HepG2 (cell line): ENCODE results near the gene CBX2. TPM values are rescaled to one million over a fixed set of nuclear protein-coding genes. Genes with fewer than 3 reads are reported as not detected.
A peak's percentile ranks its signal among the peaks of the same experiment; 100 is the strongest.

Source experiments
- AKAP8 ChIP-seq: sonication (generic); formaldehyde crosslinking; IDR thresholded peaks from 2 replicates; pipeline ENCODE4 v1.5.1; 2020; ENCODE audit warnings: mild to moderate bottlenecking, missing genetic modification reagents
- CEBPB ChIP-seq: IDR thresholded peaks from 2 replicates; pipeline ENCODE4 v1.6.1; 2011; ENCODE audit warnings: low read depth, low read length, improper control_type of control experiment, borderline replicate concordance
- DR1 ChIP-seq: sonication (generic); formaldehyde crosslinking; IDR thresholded peaks from 2 replicates; pipeline ENCODE4 v1.8.0; 2021; ENCODE audit warnings: mild to moderate bottlenecking, missing genetic modification reagents, inconsistent platforms
- ETV5 ChIP-seq: IDR thresholded peaks from 2 replicates; pipeline ENCODE4 v1.6.1; 2018; ENCODE audit warnings: missing biosample characterization, missing genetic modification reagents, inconsistent platforms, borderline replicate concordance
- KLF16 ChIP-seq, 2 experiments: sonication (generic) in 1 of 2; formaldehyde crosslinking in 1 of 2; IDR thresholded peaks; 2 replicates each; pipeline versions ENCODE4 v1.6.1 to v1.8.0; 2016 to 2023; ENCODE audit warnings: missing genetic modification reagents in 2 of 2, missing compliant biosample characterization in 1 of 2
- KMT2A ChIP-seq: sonication (generic); formaldehyde crosslinking; IDR thresholded peaks from 2 replicates; pipeline ENCODE4 v1.4.0; 2020; ENCODE audit warnings: missing genetic modification reagents
- KMT2B ChIP-seq: IDR thresholded peaks from 2 replicates; pipeline ENCODE4 v1.6.1; 2016; ENCODE audit warnings: missing genetic modification reagents, missing compliant biosample characterization
- MYC ChIP-seq: sonication (generic); formaldehyde crosslinking; IDR thresholded peaks from 2 replicates; pipeline ENCODE4 v1.9.0; 2021; ENCODE audit warnings: missing genetic modification reagents, borderline replicate concordance
- NFKBIZ ChIP-seq: IDR thresholded peaks from 2 replicates; pipeline ENCODE4 v1.6.1; 2018; ENCODE audit warnings: missing genetic modification reagents, missing compliant biosample characterization
- SCMH1 ChIP-seq: sonication (generic); formaldehyde crosslinking; IDR thresholded peaks from 2 replicates; pipeline ENCODE4 v1.9.0; 2021; ENCODE audit warnings: missing genetic modification reagents, mild to moderate bottlenecking, borderline replicate concordance
- SIX4 ChIP-seq: sonication (generic); formaldehyde crosslinking; IDR thresholded peaks from 2 replicates; pipeline ENCODE4 v1.4.0; 2020; ENCODE audit warnings: missing genetic modification reagents
- SRF ChIP-seq: IDR thresholded peaks from 2 replicates; pipeline ENCODE4 v1.6.1; 2011; ENCODE audit warnings: mild to moderate bottlenecking, low read depth, low read length, moderate library complexity
- TCF12 ChIP-seq, 2 experiments: fragments of 450-650 bp in 1 of 2; sonication (generic) in 1 of 2; formaldehyde crosslinking in 1 of 2; IDR thresholded peaks; 2 replicates each; pipeline versions ENCODE4 v1.6.1 to v1.8.0; 2017 to 2022; ENCODE audit warnings: antibody characterized with exemption in 1 of 2, mild to moderate bottlenecking in 1 of 2, missing genetic modification reagents in 1 of 2, moderate library complexity in 1 of 2
- TFDP1 ChIP-seq: IDR thresholded peaks from 2 replicates; pipeline ENCODE4 v1.6.1; 2016; ENCODE audit warnings: missing compliant biosample characterization, missing genetic modification reagents, borderline replicate concordance
- TP53 ChIP-seq: sonication (generic); formaldehyde crosslinking; conservative IDR thresholded peaks from 2 replicates; pipeline ENCODE4 v1.4.0; 2020; ENCODE audit warnings: missing genetic modification reagents
- ZBTB3 ChIP-seq: sonication (generic); formaldehyde crosslinking; IDR thresholded peaks from 2 replicates; pipeline ENCODE4 v1.4.0; 2020; ENCODE audit warnings: low read depth, mild to moderate bottlenecking, moderate library complexity, missing genetic modification reagents, borderline replicate concordance
- ZC3H13 ChIP-seq: sonication (generic); formaldehyde crosslinking; IDR thresholded peaks from 2 replicates; pipeline ENCODE4 v1.8.1; 2023; ENCODE audit warnings: mild to moderate bottlenecking, missing genetic modification reagents, moderate library complexity
- ZGPAT ChIP-seq: IDR thresholded peaks from 2 replicates; pipeline ENCODE4 v1.6.1; 2016; ENCODE audit warnings: mild to moderate bottlenecking
- ZNF343 ChIP-seq: sonication (generic); formaldehyde crosslinking; IDR thresholded peaks from 2 replicates; pipeline ENCODE4 v1.4.0; 2020; ENCODE audit warnings: mild to moderate bottlenecking, missing genetic modification reagents
- ZNF44 ChIP-seq: sonication (generic); formaldehyde crosslinking; IDR thresholded peaks from 2 replicates; pipeline ENCODE4 v1.5.1; 2020; ENCODE audit warnings: mild to moderate bottlenecking, missing genetic modification reagents
- ZNF510 ChIP-seq: sonication (generic); formaldehyde crosslinking; IDR thresholded peaks from 2 replicates; pipeline ENCODE4 v1.4.0; 2020; ENCODE audit warnings: low read depth, mild to moderate bottlenecking, missing genetic modification reagents
- ZNF512 ChIP-seq: sonication (generic); formaldehyde crosslinking; IDR thresholded peaks from 2 replicates; pipeline ENCODE4 v1.4.0; 2020; ENCODE audit warnings: mild to moderate bottlenecking, missing genetic modification reagents
- ZNF569 ChIP-seq: sonication (generic); formaldehyde crosslinking; IDR thresholded peaks from 2 replicates; pipeline ENCODE4 v1.5.0; 2020; ENCODE audit warnings: mild to moderate bottlenecking, missing genetic modification reagents, moderate library complexity, borderline replicate concordance
- ZNF660 ChIP-seq: sonication (generic); formaldehyde crosslinking; IDR thresholded peaks from 2 replicates; pipeline ENCODE4 v1.5.1; 2020; ENCODE audit warnings: mild to moderate bottlenecking, low read depth, missing genetic modification reagents, borderline replicate concordance
- ZNF792 ChIP-seq: IDR thresholded peaks from 2 replicates; pipeline ENCODE4 v1.6.1; 2016
- polyA plus RNA-seq, 8 experiments: library from polyadenylated mRNA; depleted of rRNA in 3 of 8; stranded (reverse) in 7 of 8; unstranded in 1 of 8; fragments of >200 nt; fragmentation: Illumina TruSeq in 4 of 8; extraction: Trizol in 4 of 8; gene quantifications; 2 replicates each; pipeline versions ENCODE4 v1.2.1 to v1.2.3, GENCODE V29; 2011 to 2016; ENCODE audit warnings: low read depth in 4 of 8, missing spikeins in 1 of 8, mixed read lengths in 1 of 8; ENCODE audit not compliant: insufficient read depth in 1 of 8
- total RNA-seq, 5 experiments: library from RNA; depleted of rRNA; stranded (reverse); fragments of >200 nt; fragmentation: Illumina TruSeq; extraction: Trizol; gene quantifications; 2 replicates each; pipeline ENCODE4 v1.2.3, GENCODE V29; 2016; ENCODE audit warnings: low read depth in 1 of 5
- TF ChIP-seq, protein P1 (sequence below): IDR thresholded peaks from 2 replicates; pipeline ENCODE4 v1.6.1; 2018; ENCODE audit warnings: missing genetic modification reagents, mild to moderate bottlenecking, missing compliant biosample characterization

CBX2 gene
- total and polyA plus RNA-seq, 2 of the 13 experiments (the other 11 are each of a cell fraction or from before 2014, with no cell fraction given) = 14.5 to 31.1 TPM

DNA sequence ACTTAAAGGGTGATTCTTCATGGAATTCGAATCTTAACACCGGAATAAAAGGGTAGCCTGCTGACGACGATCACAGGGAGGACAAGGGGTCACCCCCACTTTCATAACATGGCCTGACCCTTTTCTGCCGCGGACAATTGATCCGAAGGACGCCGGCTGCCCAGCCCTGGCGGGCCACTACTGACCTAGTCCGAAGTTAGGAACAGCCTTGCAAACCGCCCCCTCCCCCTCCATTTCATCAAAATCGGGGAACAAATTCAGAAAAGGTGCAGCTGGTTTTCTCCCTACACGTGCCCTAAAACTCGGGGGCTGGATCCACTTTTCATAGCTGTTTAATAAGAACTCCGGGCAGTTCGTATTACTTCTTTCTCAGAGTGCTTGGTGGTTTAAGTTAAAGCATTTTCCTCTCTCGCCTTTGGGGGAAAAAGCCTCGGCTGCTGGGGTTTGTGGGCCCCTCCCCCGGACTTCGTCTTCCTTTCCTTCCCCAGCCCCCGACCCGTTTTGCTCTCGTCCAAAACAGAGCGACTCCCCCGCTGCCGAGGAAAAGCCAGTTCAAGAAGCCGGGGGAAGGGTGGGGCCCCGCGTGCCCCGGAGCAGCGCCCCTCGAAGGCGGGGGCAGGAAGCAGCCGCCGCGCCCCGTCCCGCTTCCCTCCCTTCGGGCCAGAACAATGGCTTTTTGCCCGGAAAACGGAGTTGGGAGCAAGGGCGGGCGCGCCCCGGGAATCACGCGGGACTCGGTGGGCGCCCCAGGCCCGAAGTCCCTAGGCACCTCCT lies 641 bp upstream of the CBX2 start (continued):
- TF ChIP-seq CEBPB = no peak
- TF ChIP-seq, protein P1, sequence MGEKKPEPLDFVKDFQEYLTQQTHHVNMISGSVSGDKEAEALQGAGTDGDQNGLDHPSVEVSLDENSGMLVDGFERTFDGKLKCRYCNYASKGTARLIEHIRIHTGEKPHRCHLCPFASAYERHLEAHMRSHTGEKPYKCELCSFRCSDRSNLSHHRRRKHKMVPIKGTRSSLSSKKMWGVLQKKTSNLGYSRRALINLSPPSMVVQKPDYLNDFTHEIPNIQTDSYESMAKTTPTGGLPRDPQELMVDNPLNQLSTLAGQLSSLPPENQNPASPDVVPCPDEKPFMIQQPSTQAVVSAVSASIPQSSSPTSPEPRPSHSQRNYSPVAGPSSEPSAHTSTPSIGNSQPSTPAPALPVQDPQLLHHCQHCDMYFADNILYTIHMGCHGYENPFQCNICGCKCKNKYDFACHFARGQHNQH (CRISPR knock-in tag) = 0 out of 2 replicates have a peak, but pooled peaks have one; percentile 12
- TF ChIP-seq ZGPAT = peak; percentile 15; the same call in 1 of the 2 replicates
- no peak for TF ChIP-seq ZNF792
- no peak for TF ChIP-seq DR1 (CRISPR knock-in tag)
- no peak for TF ChIP-seq ZNF512 (CRISPR knock-in tag)
- no peak; the same call in 1 of the 2 replicates for TF ChIP-seq KMT2B (CRISPR knock-in tag)
- no peak for TF ChIP-seq ZBTB3 (CRISPR knock-in tag)
- TF ChIP-seq ZC3H13 (CRISPR knock-in tag) = no peak
- peak; percentile 70; the same call in 1 of the 2 replicates for TF ChIP-seq TFDP1 (CRISPR knock-in tag)
- TF ChIP-seq MYC (CRISPR knock-in tag) = peak; percentile 67; the same call in 1 of the 2 replicates
- TF ChIP-seq ZNF44 (CRISPR knock-in tag) = no peak
- TF ChIP-seq NFKBIZ (CRISPR knock-in tag) = no peak
- TF ChIP-seq TCF12 (IDR thresholded peaks at IDR 0.05) = no peak
- TF ChIP-seq TCF12 (CRISPR knock-in tag; IDR thresholded peaks at IDR 0.05) = no peak
- TF ChIP-seq SIX4 (CRISPR knock-in tag) = no peak
- TF ChIP-seq ZNF660 (CRISPR knock-in tag) = no peak
- TF ChIP-seq ETV5 (CRISPR knock-in tag) = peak; percentile 71
- no peak for TF ChIP-seq SCMH1 (CRISPR knock-in tag)
- TF ChIP-seq TP53 (CRISPR knock-in tag) = no peak
- no peak for TF ChIP-seq KMT2A
- TF ChIP-seq ZNF343 (CRISPR knock-in tag) = no peak
- no peak for TF ChIP-seq KLF16 (CRISPR knock-in tag; IDR thresholded peaks at IDR 0.05)
- TF ChIP-seq SRF = no peak
- no peak for TF ChIP-seq ZNF510 (CRISPR knock-in tag)
- no peak for TF ChIP-seq ZNF569 (CRISPR knock-in tag)
- TF ChIP-seq AKAP8 (CRISPR knock-in tag) = 0 out of 2 replicates have a peak, but pooled peaks have one; percentile 0
